Vein endothelial cell (primary cell): ENCODE data around the gene CRCP. TPM values are rescaled to one million over a fixed set of nuclear protein-coding genes. Genes with fewer than 3 reads are reported as not detected.

Experiments used
- total RNA-seq: library from RNA; depleted of rRNA; stranded (reverse); fragments of >200 nt; gene quantifications from 2 replicates; pipeline ENCODE4 v1.2.3, GENCODE V29; 2012

CRCP gene
- total RNA-seq = 39.5 and 42.1 TPM in 2 replicates

GRCh38 chr7:66114743-66115649, at the start of gene CRCP:
TSS of gene CRCP (plus strand) at chr7:66114847. CDS start at chr7:66114963, 116 bp downstream.

GRCh38 chr7:66075590-66076461, 38.8 kb upstream of the CRCP start, which contains the start of gene ASL:
TSS of gene ASL (plus strand) at chr7:66075819. CDS start at chr7:66076082, 263 bp downstream.

Other genes with a start within 250 kb of the CRCP start
- 27.4 and 29.4 TPM in 2 replicates for gene VKORC1L1, start 241.8 kb upstream of the CRCP start, total RNA-seq
- 30.7 and 38.2 TPM in 2 replicates for gene GUSB, start 132.6 kb upstream of the CRCP start, total RNA-seq
- gene ASL, start 39.0 kb upstream of the CRCP start, total RNA-seq = 49.6 and 67.8 TPM in 2 replicates
- 20.1 and 24.8 TPM in 2 replicates for gene TPST1, start 90.5 kb downstream of the CRCP start, total RNA-seq